HEK293T (cell line): ENCODE measurements around the gene ARHGAP29.
"Not testable (repeated sequence)": the region's sequence is repeated elsewhere in the genome, so short reads cannot be mapped to it uniquely, and the experiment has no call there.

Source experiments
- CTCF ChIA-PET: fragments of 350-600 bp; formaldehyde crosslinking; extraction: SDS; loops from one replicate; lab custom pipeline; 2021; ENCODE audit warnings: antibody characterized with exemption, inconsistent platforms; lab: Yijun Ruan, JAX
- POLR2A ChIA-PET: fragments of 350-600 bp; formaldehyde crosslinking; extraction: SDS; loops from one replicate; lab custom pipeline; 2020; ENCODE audit warnings: antibody characterized with exemption, inconsistent platforms; lab: Yijun Ruan, JAX
- DNase-seq: peaks from one replicate; pipeline ENCODE4 v3.0.0; 2012; ENCODE audit warnings: mixed read lengths; ENCODE audit errors: extremely low spot score
- ARNT ChIP-seq: fragments of 450-650 bp; IDR thresholded peaks from 2 replicates; pipeline ENCODE4 v1.6.1; 2017; ENCODE audit warnings: mild to moderate bottlenecking
- BHLHE40 ChIP-seq: fragments of 450-650 bp; IDR thresholded peaks from 2 replicates; pipeline ENCODE4 v1.6.1; 2016; ENCODE audit warnings: mild to moderate bottlenecking, moderate library complexity, borderline replicate concordance
- CTBP1 ChIP-seq: fragments of 450-650 bp; IDR thresholded peaks from 2 replicates; pipeline ENCODE4 v1.6.1; 2016; ENCODE audit warnings: borderline replicate concordance
- ELF4 ChIP-seq: fragments of 450-650 bp; IDR thresholded peaks from 2 replicates; pipeline ENCODE4 v1.6.1; 2017; ENCODE audit warnings: antibody characterized with exemption
- FOXA1 ChIP-seq: fragments of 450-650 bp; IDR thresholded peaks from 2 replicates; pipeline ENCODE4 v1.6.1; 2016; ENCODE audit warnings: mild to moderate bottlenecking
- FOXK2 ChIP-seq: fragments of 450-650 bp; IDR thresholded peaks from 2 replicates; pipeline ENCODE4 v1.6.1; 2016; ENCODE audit warnings: mild to moderate bottlenecking
- FOXM1 ChIP-seq: fragments of 450-650 bp; IDR thresholded peaks from 2 replicates; pipeline ENCODE4 v1.6.1; 2017; ENCODE audit warnings: mild to moderate bottlenecking, borderline replicate concordance
- HDGF ChIP-seq: fragments of 450-650 bp; IDR thresholded peaks from 2 replicates; pipeline ENCODE4 v1.6.1; 2017; ENCODE audit warnings: antibody characterized with exemption, borderline replicate concordance
- L3MBTL2 ChIP-seq: fragments of 450-650 bp; conservative IDR thresholded peaks from 2 replicates; pipeline ENCODE4 v1.6.1; 2016; ENCODE audit warnings: mild to moderate bottlenecking
- LEF1 ChIP-seq: fragments of 450-650 bp; IDR thresholded peaks from 2 replicates; pipeline ENCODE4 v1.6.1; 2017; ENCODE audit warnings: mild to moderate bottlenecking, borderline replicate concordance
- NFRKB ChIP-seq: fragments of 450-650 bp; IDR thresholded peaks from 2 replicates; pipeline ENCODE4 v1.6.1; 2016; ENCODE audit warnings: mild to moderate bottlenecking, moderate library complexity
- SP1 ChIP-seq: fragments of 450-650 bp; IDR thresholded peaks from 2 replicates; pipeline ENCODE4 v1.6.1; 2017
- SUZ12 ChIP-seq: fragments of 450-650 bp; IDR thresholded peaks from 2 replicates; pipeline ENCODE4 v1.6.1; 2016; ENCODE audit warnings: mild to moderate bottlenecking
- TARDBP ChIP-seq: fragments of 450-650 bp; IDR thresholded peaks from 2 replicates; pipeline ENCODE4 v1.6.1; 2016
- ZNF384 ChIP-seq: fragments of 450-650 bp; IDR thresholded peaks from 2 replicates; pipeline ENCODE4 v1.6.1; 2016
- TF ChIP-seq, protein P1 (sequence below): fragments of 450-650 bp; IDR thresholded peaks from 2 replicates; pipeline ENCODE4 v1.6.1; 2016

The ARHGAP29 gene

DNA sequence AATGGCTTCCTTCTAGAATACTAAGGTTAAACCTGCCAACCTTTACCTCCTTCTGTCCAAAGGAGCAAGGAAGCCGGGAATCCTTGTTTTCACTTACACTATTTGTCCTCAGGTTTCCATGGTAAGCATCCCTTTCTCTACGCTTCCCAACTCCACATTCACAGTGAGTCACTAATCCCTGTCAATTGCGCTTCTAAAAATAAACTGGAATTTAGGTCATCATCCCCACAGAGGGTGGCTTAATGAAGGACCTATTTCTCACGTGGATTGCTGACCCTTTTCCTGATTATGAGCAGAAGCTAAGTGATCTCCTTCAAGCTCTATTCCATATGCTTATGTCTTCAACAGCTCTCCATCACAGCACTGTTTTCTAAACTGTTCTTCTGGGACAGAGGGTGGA, 76.6 kb downstream of the ARHGAP29 start:
- DNase-seq, result no peak
- ChIA-PET CTCF (no interaction called here), POLR2A (no interaction called here)
- TF ChIP-seq SP1 (no peak), FOXK2 (no peak), ZNF384 (no peak), ELF4 (no peak), L3MBTL2 (no peak), HDGF (no peak), FOXM1 (no peak), CTBP1 (no peak)
- TF ChIP-seq, protein P1, sequence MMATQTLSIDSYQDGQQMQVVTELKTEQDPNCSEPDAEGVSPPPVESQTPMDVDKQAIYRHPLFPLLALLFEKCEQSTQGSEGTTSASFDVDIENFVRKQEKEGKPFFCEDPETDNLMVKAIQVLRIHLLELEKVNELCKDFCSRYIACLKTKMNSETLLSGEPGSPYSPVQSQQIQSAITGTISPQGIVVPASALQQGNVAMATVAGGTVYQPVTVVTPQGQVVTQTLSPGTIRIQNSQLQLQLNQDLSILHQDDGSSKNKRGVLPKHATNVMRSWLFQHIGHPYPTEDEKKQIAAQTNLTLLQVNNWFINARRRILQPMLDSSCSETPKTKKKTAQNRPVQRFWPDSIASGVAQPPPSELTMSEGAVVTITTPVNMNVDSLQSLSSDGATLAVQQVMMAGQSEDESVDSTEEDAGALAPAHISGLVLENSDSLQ, result no peak

DNA sequence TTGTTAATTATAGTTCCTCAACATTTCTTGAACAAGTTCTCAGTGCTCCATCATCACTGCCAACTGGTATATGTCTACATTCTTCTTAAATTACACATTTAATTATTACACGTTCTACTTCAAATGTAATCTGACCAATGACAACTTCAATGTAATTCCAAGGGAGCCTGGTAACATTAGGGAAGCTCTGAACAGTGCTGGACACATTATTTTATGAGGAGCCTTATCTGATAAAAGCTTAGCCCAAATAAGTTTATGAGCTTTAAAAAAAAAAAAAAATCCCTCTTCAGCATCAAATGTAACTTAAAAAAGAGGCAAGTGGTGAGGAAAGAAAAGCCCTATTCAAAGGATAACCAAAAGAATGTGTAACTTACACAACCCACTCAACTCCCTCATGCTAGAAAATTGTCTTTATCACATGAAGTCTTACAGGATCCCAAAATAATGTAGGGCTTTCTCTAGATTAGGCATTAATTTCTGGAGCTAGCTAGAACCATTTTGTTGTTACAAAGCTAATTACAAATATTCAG, 81.2 kb downstream of the ARHGAP29 start:
- ChIA-PET POLR2A (no interaction called here), CTCF (no interaction called here)
- TF ChIP-seq HDGF (no peak), FOXM1 (no peak), L3MBTL2 (no peak), BHLHE40 (no peak), FOXA1 (no peak), ELF4 (no peak), ZNF384 (no peak), NFRKB (no peak)
- TF ChIP-seq, protein P1, result no peak
- no peak for DNase-seq

DNA sequence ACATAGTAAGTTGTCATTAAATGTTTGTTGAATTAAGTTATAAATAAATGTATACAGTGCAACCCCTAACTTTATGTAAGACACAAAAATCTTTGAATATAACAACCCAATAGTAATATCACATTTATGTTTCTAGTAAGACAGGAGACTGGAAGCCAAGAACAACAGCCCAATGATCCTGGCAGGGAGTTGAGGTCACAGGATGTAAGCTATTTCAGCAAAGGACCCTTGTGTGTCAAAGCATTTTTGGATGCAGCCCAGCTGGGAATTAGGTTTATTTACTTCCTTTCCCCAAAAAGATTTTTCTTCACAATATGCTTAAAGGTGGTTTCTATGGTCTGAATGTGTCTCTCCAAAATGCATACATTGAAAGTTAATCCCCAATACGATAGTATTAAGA, 82.4 kb downstream of the ARHGAP29 start:
- TF ChIP-seq SP1, result no peak
- TF ChIP-seq L3MBTL2, result no peak
- TF ChIP-seq LEF1, result no peak
- TF ChIP-seq FOXA1, result no peak
- no peak for TF ChIP-seq HDGF
- TF ChIP-seq, protein P1, result no peak
- no peak for TF ChIP-seq BHLHE40
- TF ChIP-seq NFRKB, result no peak
- no peak for TF ChIP-seq CTBP1
- TF ChIP-seq SUZ12, result no peak
- TF ChIP-seq ARNT, result no peak
- TF ChIP-seq ELF4, result no peak
- no peak for TF ChIP-seq FOXK2
- no peak for TF ChIP-seq ZNF384
- TF ChIP-seq TARDBP, result no peak
- TF ChIP-seq FOXM1, result no peak
- no peak for DNase-seq
- ChIA-PET POLR2A (no interaction called here), CTCF (no interaction called here)

DNA sequence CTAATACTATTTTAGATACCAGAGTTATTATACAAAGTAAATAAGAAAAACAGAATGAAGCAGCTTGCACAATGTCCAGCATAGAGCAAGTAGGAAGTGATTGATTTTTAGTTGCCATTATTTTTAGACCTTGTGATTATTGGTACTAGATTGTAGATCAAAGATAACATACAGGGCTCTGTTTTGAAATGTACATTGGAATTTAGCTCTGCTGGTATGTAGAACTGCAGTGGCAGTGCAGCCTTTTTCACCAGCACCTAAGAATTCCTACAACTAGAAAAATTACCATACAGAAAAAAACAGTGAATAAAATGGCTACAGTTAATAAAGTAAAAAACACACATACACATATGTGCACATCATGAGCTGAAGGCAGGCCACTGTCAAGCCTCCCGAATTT, 84.3 kb downstream of the ARHGAP29 start:
- CTCF ChIA-PET, result no interaction called here

DNA sequence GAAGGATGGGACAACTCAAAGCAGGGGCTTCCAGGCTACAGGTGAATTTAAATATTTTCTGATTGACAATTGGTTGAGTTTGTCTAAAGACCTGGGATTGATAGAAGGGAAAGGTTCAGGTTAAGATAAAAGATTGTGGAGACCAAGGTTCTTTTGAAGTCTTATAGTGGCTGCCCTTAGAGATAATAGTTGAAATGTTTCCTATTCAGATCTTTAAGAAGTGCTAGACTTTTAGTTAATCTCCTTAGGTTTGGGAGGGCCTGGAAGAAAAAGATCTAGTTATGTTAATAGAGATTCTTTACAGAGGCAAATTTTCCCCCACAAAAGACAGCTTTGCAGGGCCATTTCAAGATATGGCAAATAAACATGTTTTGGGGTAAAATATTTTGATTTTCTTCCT, 88.2 kb downstream of the ARHGAP29 start:
- DNase-seq, POLR2A ChIA-PET: not testable (repeated sequence)
- CTCF ChIA-PET, result interaction anchor here (0.5 to 0.7 kb wide), 2 partner anchors 86 to 285 kb away, joined by 3 read pairs; no protein-coding TSS in a partner anchor

More for the DNA sequence above, 84.3 kb downstream of the ARHGAP29 start:
- no peak for DNase-seq
- TF ChIP-seq HDGF, result no peak
- no peak for TF ChIP-seq SP1
- no peak for TF ChIP-seq FOXK2
- no peak for TF ChIP-seq LEF1
- TF ChIP-seq FOXM1, result no peak
- TF ChIP-seq, protein P1, result no peak
- TF ChIP-seq NFRKB, result no peak
- no peak for TF ChIP-seq ELF4
- no peak for TF ChIP-seq SUZ12
- no peak for TF ChIP-seq CTBP1
- no peak for TF ChIP-seq BHLHE40
- no peak for TF ChIP-seq L3MBTL2
- TF ChIP-seq ARNT, result no peak
- no peak for TF ChIP-seq TARDBP
- no peak for TF ChIP-seq FOXA1
- TF ChIP-seq ZNF384, result no peak
- POLR2A ChIA-PET, result no interaction called here

DNA sequence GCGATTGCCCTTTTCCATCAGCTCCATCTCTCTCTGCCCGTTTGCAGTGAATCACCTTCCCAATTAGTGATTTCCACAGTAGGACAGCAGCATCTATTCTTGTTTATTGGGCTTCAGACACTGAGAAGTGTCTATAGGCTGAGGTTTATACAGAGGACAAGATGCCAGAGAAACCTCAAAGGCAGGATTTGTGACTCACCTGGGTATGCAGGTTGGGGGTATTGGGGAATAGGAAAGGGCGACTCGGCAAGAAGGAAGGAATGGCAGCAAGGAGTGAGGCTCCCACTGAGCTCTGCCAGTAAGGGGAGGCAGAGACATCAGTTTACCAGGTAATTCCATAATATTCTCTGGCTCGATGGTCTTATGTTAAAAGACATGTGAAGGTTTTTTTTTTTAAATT, 91.1 kb downstream of the ARHGAP29 start:
- POLR2A ChIA-PET, result no interaction called here
- no peak for DNase-seq
- no peak for TF ChIP-seq BHLHE40
- TF ChIP-seq ZNF384, result no peak
- TF ChIP-seq L3MBTL2, result no peak
- TF ChIP-seq CTBP1, result no peak
- no peak for TF ChIP-seq SUZ12
- TF ChIP-seq HDGF, result no peak
- no peak for TF ChIP-seq TARDBP
- no peak for TF ChIP-seq ELF4
- no peak for TF ChIP-seq NFRKB
- TF ChIP-seq FOXA1, result no peak
- no peak for TF ChIP-seq FOXM1
- TF ChIP-seq SP1, result no peak
- no peak for TF ChIP-seq LEF1
- TF ChIP-seq FOXK2, result no peak
- TF ChIP-seq, protein P1, result no peak
- TF ChIP-seq ARNT, result no peak
- CTCF ChIA-PET, result no interaction called here
